ENCODE results near the gene KCNC2.

DNA sequence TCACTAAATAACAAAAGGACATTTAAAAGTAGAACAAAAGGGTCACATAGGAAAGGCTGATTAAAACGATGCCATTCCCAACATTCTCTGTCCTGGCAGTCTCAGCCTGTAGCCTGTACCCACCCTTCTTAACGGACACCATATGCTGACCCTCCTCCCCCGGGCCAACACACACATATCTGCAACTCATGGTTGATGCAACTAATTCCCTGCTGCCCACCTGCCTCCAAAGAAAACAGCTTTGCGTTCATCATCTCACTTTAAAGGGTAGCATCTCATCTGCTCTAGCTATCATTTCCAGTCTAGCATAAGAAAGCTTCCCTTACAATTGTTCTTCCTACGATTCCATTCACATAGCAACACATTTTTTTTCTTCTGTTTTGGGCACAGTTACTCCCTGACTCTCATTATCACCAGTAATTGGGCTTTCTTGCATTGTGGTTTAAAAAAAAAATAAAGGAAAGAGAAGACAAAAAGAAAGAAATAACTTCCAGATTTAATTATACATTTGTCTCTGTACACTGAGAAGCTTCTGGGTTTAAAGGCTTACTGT lies 92.9 kb downstream of the KCNC2 start:
- TF ChIP-seq POLR2A (IDR thresholded peaks at IDR 0.05; ENCODE audit: low read depth), result no peak
- TF ChIP-seq, protein P1, sequence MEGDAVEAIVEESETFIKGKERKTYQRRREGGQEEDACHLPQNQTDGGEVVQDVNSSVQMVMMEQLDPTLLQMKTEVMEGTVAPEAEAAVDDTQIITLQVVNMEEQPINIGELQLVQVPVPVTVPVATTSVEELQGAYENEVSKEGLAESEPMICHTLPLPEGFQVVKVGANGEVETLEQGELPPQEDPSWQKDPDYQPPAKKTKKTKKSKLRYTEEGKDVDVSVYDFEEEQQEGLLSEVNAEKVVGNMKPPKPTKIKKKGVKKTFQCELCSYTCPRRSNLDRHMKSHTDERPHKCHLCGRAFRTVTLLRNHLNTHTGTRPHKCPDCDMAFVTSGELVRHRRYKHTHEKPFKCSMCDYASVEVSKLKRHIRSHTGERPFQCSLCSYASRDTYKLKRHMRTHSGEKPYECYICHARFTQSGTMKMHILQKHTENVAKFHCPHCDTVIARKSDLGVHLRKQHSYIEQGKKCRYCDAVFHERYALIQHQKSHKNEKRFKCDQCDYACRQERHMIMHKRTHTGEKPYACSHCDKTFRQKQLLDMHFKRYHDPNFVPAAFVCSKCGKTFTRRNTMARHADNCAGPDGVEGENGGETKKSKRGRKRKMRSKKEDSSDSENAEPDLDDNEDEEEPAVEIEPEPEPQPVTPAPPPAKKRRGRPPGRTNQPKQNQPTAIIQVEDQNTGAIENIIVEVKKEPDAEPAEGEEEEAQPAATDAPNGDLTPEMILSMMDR (IDR thresholded peaks at IDR 0.05), result no peak
- TF ChIP-seq POLR2AphosphoS5 (IDR thresholded peaks at IDR 0.05), result no peak
